ENCODE results near the gene PIK3R2. TPM values are rescaled to one million over a fixed set of nuclear protein-coding genes. Genes with fewer than 3 reads are reported as not detected.

Gene PIK3R2
- total and polyA plus RNA-seq, 2 of the 4 experiments (the other 2 are of a cell fraction), result 12.2 to 25.1 TPM

- Histone ChIP-seq H2AK5ac (ENCODE audit: low read depth, low read length) (no peak overlapping the region), H2BK5ac (ENCODE audit: low read depth, low read length, poor library complexity, severe bottlenecking) (no peak overlapping the region), H3K79me1 (ENCODE audit: low read depth in 1 of 2, low read length in 2 of 2) (peaks cover 6 to 14% of the 10 kb centered on the region in 2 experiments; a peak in 2 of 4 replicates), H2BK120ac (ENCODE audit: low read depth, low read length) (no peak overlapping the region), H3K18ac (ENCODE audit: low read depth, low read length) (no peak overlapping the region), H4K8ac (ENCODE audit: low read depth in 2 of 2, low read length in 2 of 2) (no peak overlapping the region), H3K23ac (ENCODE audit: low read depth, low read length) (no peak overlapping the region), H3K9me1 (ENCODE audit: insufficient read depth, low read length) (peaks cover 6% of the 10 kb centered on the region; the same call in 1 of the 2 replicates), H3K27me3 (ENCODE audit: control insufficient read depth, insufficient read depth, low read length) (no peaks in the 10 kb centered on the region), H3K56ac (ENCODE audit: extremely low read depth, insufficient read depth, low read length) (no peak overlapping the region), H4K91ac (ENCODE audit: insufficient read depth, low read depth, low read length) (no peak overlapping the region), H2BK20ac (ENCODE audit: low read depth, low read length) (no peak overlapping the region), H3K9me3 (ENCODE audit: control insufficient read depth, insufficient read depth, low read length) (no peaks in the 10 kb centered on the region), H2AFZ (replicated peaks; ENCODE audit: low read length, poor library complexity) (no peak overlapping the region), H3K14ac (replicated peaks; ENCODE audit: low read depth, low read length) (no peak overlapping the region), H3K4ac (ENCODE audit: low read depth, low read length) (no peak overlapping the region), H3K27ac (ENCODE audit: insufficient read depth, low read length) (no peak overlapping the region), H3K36me3 (ENCODE audit: control insufficient read depth, insufficient read depth, low read length) (peaks cover 36% of the 10 kb centered on the region), H2AK9ac (replicated peaks; ENCODE audit: low read depth, low read length, poor library complexity) (peak overlapping the region; percentile 42), H4K20me1 (ENCODE audit: insufficient read depth, low read length) (peaks cover 2% of the 10 kb centered on the region; the same call in 1 of the 2 replicates), H2BK15ac (ENCODE audit: low read depth, low read length) (no peak overlapping the region), H3K4me2 (ENCODE audit: low read depth, low read length) (no peak overlapping the region), H4K5ac (ENCODE audit: low read depth, low read length) (no peak overlapping the region), H3K9ac (ENCODE audit: low read depth, low read length) (no peak overlapping the region), H3K4me3 (ENCODE audit: insufficient read depth, low read depth, low read length) (no peak overlapping the region), H3K4me1 (ENCODE audit: control insufficient read depth, insufficient read depth, low read length) (peaks cover 10% of the 10 kb centered on the region)
- BruUV-seq (replicated peaks), result no TSS peak
- in situ Hi-C loops (cut with MboI; ENCODE audit: low sequenced_read_pairs) (no loop called here), intact Hi-C loops (cut with micrococcal nuclease) (no loop called here), dilution Hi-C loops (cut with HindIII; ENCODE audit: low sequenced_read_pairs, unreplicated experiment) (no loop called here)
- DNase-seq, result no peak
- CTCF ChIA-PET, result no interaction called here
- WGBS, 2 experiments (ENCODE audit: extremely low coverage in 2 of 2, insufficient read length in 1 of 2), result no CpG with 5 or more reads among the region's 7 CpGs
- TF ChIP-seq CHD1 (IDR thresholded peaks at IDR 0.05; ENCODE audit: low read depth, low read length) (no peak), MAFK (IDR thresholded peaks at IDR 0.05; ENCODE audit: low read depth, low read length) (no peak), CTCF (conservative IDR thresholded peaks at IDR 0.05; ENCODE audit: low read depth, low read length) (no peak), RFX5 (IDR thresholded peaks at IDR 0.05; ENCODE audit: low read depth, low read length) (no peak), RAD21 (IDR thresholded peaks at IDR 0.05; ENCODE audit: low read length) (no peak), FOS (IDR thresholded peaks at IDR 0.05; ENCODE audit: low read depth, low read length) (no peak), POLR2A (IDR thresholded peaks at IDR 0.05; ENCODE audit: low read depth, low read length) (no peak), ELK1 (IDR thresholded peaks at IDR 0.05; ENCODE audit: borderline replicate concordance, low read depth, low read length) (no peak), MXI1 (IDR thresholded peaks at IDR 0.05; ENCODE audit: borderline replicate concordance, low read depth, low read length) (no peak), NFE2L2 (IDR thresholded peaks at IDR 0.05; ENCODE audit: low read depth, low read length) (no peak), CEBPB (IDR thresholded peaks at IDR 0.05; ENCODE audit: low read depth, low read length) (no peak), MAZ (IDR thresholded peaks at IDR 0.05; ENCODE audit: borderline replicate concordance, low read depth, low read length) (no peak)
- ATAC-seq (ENCODE audit: low read depth), result no peak
- POLR2A ChIA-PET (ENCODE audit: unreplicated experiment), result no interaction called here
These were observed 30.5 kb upstream of the PIK3R2 start for GRCh38 chr19:18122424-18122823.
